Fibroblast of lung (primary cell): ENCODE data around the gene MNT.

Experiments
- EZH2 ChIP-seq: IDR thresholded peaks from 2 replicates; pipeline ENCODE4 v1.5.1; 2012; ENCODE audit warnings: low read length, control low read depth, mild to moderate bottlenecking; ENCODE audit errors: missing control alignments
- TF ChIP-seq, protein P1 (sequence below), 2 donors: IDR thresholded peaks in 1 of 2; conservative IDR thresholded peaks in 1 of 2; 1 replicate in 1 of 2; 2 replicates in 1 of 2; pipeline ENCODE4 v1.5.1; 2011 to 2012; ENCODE audit warnings: low read length in 2 of 2, control low read depth in 1 of 2, inconsistent platforms in 1 of 2, low read depth in 1 of 2, mild to moderate bottlenecking in 1 of 2

DNA sequence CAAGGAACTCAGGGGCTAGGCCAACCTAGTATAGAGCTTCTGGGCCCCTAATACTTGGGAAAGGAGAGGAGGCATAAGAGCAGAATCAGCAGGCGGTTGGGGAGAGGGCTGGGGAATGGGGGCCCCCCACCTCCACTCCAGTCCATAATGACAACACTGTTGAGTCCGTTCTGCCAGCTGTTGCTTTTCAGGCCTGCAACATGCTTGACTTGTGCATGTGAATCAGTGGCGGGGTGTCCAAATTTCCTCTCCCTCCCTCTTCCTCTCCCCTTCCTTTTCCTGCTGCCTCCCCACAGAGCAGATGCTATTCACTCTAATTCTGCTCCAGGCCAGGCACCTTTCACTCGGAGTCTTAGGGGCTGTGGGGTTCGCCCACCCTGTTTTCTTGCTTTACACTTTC lies 31.8 kb downstream of the MNT start:
- TF ChIP-seq, protein P1, sequence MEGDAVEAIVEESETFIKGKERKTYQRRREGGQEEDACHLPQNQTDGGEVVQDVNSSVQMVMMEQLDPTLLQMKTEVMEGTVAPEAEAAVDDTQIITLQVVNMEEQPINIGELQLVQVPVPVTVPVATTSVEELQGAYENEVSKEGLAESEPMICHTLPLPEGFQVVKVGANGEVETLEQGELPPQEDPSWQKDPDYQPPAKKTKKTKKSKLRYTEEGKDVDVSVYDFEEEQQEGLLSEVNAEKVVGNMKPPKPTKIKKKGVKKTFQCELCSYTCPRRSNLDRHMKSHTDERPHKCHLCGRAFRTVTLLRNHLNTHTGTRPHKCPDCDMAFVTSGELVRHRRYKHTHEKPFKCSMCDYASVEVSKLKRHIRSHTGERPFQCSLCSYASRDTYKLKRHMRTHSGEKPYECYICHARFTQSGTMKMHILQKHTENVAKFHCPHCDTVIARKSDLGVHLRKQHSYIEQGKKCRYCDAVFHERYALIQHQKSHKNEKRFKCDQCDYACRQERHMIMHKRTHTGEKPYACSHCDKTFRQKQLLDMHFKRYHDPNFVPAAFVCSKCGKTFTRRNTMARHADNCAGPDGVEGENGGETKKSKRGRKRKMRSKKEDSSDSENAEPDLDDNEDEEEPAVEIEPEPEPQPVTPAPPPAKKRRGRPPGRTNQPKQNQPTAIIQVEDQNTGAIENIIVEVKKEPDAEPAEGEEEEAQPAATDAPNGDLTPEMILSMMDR (conservative IDR thresholded peaks at IDR 0.05 in 1 of 2, IDR thresholded peaks at IDR 0.05 in 1 of 2; ENCODE audit: low read depth in 1 of 2, low read length in 2 of 2) = no peak
- TF ChIP-seq EZH2 = no peak
